H1 (cell line): ENCODE results near the gene ALDOA. TPM values are rescaled to one million over a fixed set of nuclear protein-coding genes. Genes with fewer than 3 reads are reported as not detected.

Experiments
- POLR2AphosphoS5 ChIP-seq: IDR thresholded peaks from 2 replicates; pipeline ENCODE4 v1.6.1; 2011; ENCODE audit warnings: low read depth, low read length
- RFX5 ChIP-seq: IDR thresholded peaks from 2 replicates; pipeline ENCODE4 v1.6.1; 2011; ENCODE audit warnings: low read depth, low read length, improper control_type of control experiment, borderline replicate concordance
- RNF2 ChIP-seq: fragments of 200-900, 300-1000 bp; sonication (generic); IDR thresholded peaks from 2 replicates; pipeline ENCODE4 v1.7.1; 2016; ENCODE audit warnings: borderline replicate concordance, low read depth, mild to moderate bottlenecking, antibody characterized with exemption, low read length; ENCODE audit not compliant: poor library complexity, severe bottlenecking; ENCODE audit errors: missing control alignments
- TAF7 ChIP-seq: optimal IDR thresholded peaks from 2 replicates; pipeline ENCODE3; 2011; ENCODE audit warnings: low read depth, mild to moderate bottlenecking, inconsistent platforms, low read length, moderate library complexity, borderline replicate concordance
- TBP ChIP-seq: IDR thresholded peaks from 2 replicates; pipeline ENCODE4 v1.6.1; 2011; ENCODE audit warnings: low read depth, low read length, improper control_type of control experiment
- polyA plus RNA-seq, 7 experiments: library from polyadenylated mRNA; depleted of rRNA in 3 of 7; stranded (reverse) in 5 of 7; unstranded in 2 of 7; fragments of >200 nt in 5 of 7; fragments of 200-250 nt in 2 of 7; gene quantifications; 1 replicate in 5 of 7; 2 replicates in 1 of 7; 4 replicates in 1 of 7; pipeline versions ENCODE4 v1.2.1 to v1.2.3, GENCODE V29; 2011 to 2013; ENCODE audit warnings: missing spikeins in 2 of 7, mixed read lengths in 2 of 7
- total RNA-seq: library from RNA; stranded (reverse); fragmentation: NEBNext Ultra II Directional; extraction: Animal tissue kit (Norgen Biotek cat#: 25700); gene quantifications from 2 replicates; pipeline ENCODE4 v1.2.1, GENCODE V29; 2021

The ALDOA gene
- total and polyA plus RNA-seq, 2 of the 8 experiments (the other 6 are each of a cell fraction or from before 2014, with no cell fraction given): 1,072 to 1,083 TPM

DNA sequence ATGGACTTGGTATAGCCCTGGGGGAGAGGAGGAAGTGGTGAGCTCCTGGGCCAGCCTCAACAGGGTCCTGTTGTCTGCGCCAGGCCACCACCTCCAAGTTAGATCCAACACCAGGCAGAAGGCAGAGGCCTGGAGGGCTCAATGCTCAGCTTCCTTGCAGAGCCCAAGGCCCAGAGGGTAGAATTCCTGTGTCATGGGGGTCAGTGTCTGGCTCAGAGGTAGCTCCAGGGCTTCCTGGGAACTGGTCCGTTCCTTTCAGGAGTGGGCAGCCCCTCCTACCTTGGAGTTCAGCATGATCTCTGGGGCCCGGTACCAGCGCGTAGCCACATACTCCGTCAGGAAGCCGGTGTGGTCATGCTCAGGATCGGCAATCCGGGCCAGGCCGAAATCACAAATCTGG lies 52.2 kb downstream of the ALDOA start (continued):
- no peak for TF ChIP-seq RFX5
- no peak for TF ChIP-seq RNF2
- TF ChIP-seq POLR2AphosphoS5: no peak
- TF ChIP-seq TAF7: no peak
- TF ChIP-seq TBP: no peak
